Fibroblast of lung (primary cell): ENCODE data around the gene ABCA2. TPM values are rescaled to one million over a fixed set of nuclear protein-coding genes. Genes with fewer than 3 reads are reported as not detected.

Experiments used
- DNase-seq, 2 donors: peaks; one replicate each; pipeline versions ENCODE4 v3.0.0 to v3.0.0-alpha.2; 2010; ENCODE audit warnings: low read depth in 2 of 2
- H2AFZ ChIP-seq: 2 replicates; pipeline ENCODE4 v1.5.1; 2012; ENCODE audit warnings: low read length, control low read depth, inconsistent platforms
- H3K27ac ChIP-seq: 2 replicates; pipeline ENCODE4 v1.5.1; 2011; ENCODE audit warnings: low read length, control low read depth; ENCODE audit not compliant: insufficient read depth
- H3K27me3 ChIP-seq: 2 replicates; pipeline ENCODE4 v1.5.1; 2011; ENCODE audit warnings: mild to moderate bottlenecking, low read length; ENCODE audit not compliant: control insufficient read depth, insufficient read depth
- H3K36me3 ChIP-seq: 2 replicates; pipeline ENCODE4 v1.5.1; 2011; ENCODE audit warnings: low read length; ENCODE audit not compliant: control insufficient read depth, insufficient read depth
- H3K4me1 ChIP-seq: 2 replicates; pipeline ENCODE4 v1.5.1; 2011; ENCODE audit warnings: low read length; ENCODE audit not compliant: control insufficient read depth, insufficient read depth; ENCODE audit errors: extremely low read depth
- H3K4me2 ChIP-seq: 2 replicates; pipeline ENCODE4 v1.5.1; 2011; ENCODE audit warnings: low read length, control low read depth; ENCODE audit not compliant: insufficient read depth; ENCODE audit errors: extremely low read depth
- H3K4me3 ChIP-seq, 4 experiments: fragments of 200-600 bp in 1 of 4; sonication (generic) in 1 of 4; replicated peaks in 1 of 4; 2 replicates each; pipeline ENCODE4 v1.5.1; 2011 to 2016; ENCODE audit warnings: low read length in 4 of 4, low read depth in 3 of 4, mild to moderate bottlenecking in 3 of 4, control low read depth in 2 of 4, inconsistent platforms in 1 of 4, mixed read lengths in 1 of 4; ENCODE audit not compliant: insufficient read depth in 1 of 4; ENCODE audit errors: control extremely low read depth in 1 of 4
- H3K79me2 ChIP-seq: 2 replicates; pipeline ENCODE4 v1.5.1; 2012; ENCODE audit warnings: mild to moderate bottlenecking, low read length, inconsistent platforms; ENCODE audit not compliant: control insufficient read depth, insufficient read depth
- H3K9ac ChIP-seq: 2 replicates; pipeline ENCODE4 v1.5.1; 2011; ENCODE audit warnings: mild to moderate bottlenecking, low read length, control low read depth; ENCODE audit not compliant: insufficient read depth
- H3K9me3 ChIP-seq: 2 replicates; pipeline ENCODE4 v1.5.1; 2012; ENCODE audit warnings: low read depth, low read length; ENCODE audit not compliant: control insufficient read depth, insufficient read depth
- H4K20me1 ChIP-seq: 2 replicates; pipeline ENCODE4 v1.5.1; 2011; ENCODE audit warnings: low read length; ENCODE audit not compliant: control insufficient read depth, insufficient read depth; ENCODE audit errors: extremely low read depth
- EZH2 ChIP-seq: IDR thresholded peaks from 2 replicates; pipeline ENCODE4 v1.5.1; 2012; ENCODE audit warnings: low read length, control low read depth, mild to moderate bottlenecking; ENCODE audit errors: missing control alignments
- polyA plus RNA-seq, 2 donors: library from polyadenylated mRNA; depleted of rRNA in 1 of 2; stranded (reverse) in 1 of 2; unstranded in 1 of 2; fragments of >200 nt; gene quantifications; 2 replicates each; pipeline ENCODE4 v1.2.1, GENCODE V29; 2011 to 2012; ENCODE audit warnings: missing spikeins in 1 of 2
- total RNA-seq: library from RNA; depleted of rRNA; stranded (reverse); fragments of >200 nt; gene quantifications from 2 replicates; pipeline ENCODE4 v1.2.1, GENCODE V29; 2014
- TF ChIP-seq, protein P1 (sequence below), 2 donors: IDR thresholded peaks in 1 of 2; conservative IDR thresholded peaks in 1 of 2; 1 replicate in 1 of 2; 2 replicates in 1 of 2; pipeline ENCODE4 v1.5.1; 2011 to 2012; ENCODE audit warnings: low read length in 2 of 2, control low read depth in 1 of 2, inconsistent platforms in 1 of 2, low read depth in 1 of 2, mild to moderate bottlenecking in 1 of 2

ABCA2 gene
- total and polyA plus RNA-seq, 2 donors (not counting 1 experiment from before 2014, with no cell fraction given) = 8.5 to 21.8 TPM

DNA sequence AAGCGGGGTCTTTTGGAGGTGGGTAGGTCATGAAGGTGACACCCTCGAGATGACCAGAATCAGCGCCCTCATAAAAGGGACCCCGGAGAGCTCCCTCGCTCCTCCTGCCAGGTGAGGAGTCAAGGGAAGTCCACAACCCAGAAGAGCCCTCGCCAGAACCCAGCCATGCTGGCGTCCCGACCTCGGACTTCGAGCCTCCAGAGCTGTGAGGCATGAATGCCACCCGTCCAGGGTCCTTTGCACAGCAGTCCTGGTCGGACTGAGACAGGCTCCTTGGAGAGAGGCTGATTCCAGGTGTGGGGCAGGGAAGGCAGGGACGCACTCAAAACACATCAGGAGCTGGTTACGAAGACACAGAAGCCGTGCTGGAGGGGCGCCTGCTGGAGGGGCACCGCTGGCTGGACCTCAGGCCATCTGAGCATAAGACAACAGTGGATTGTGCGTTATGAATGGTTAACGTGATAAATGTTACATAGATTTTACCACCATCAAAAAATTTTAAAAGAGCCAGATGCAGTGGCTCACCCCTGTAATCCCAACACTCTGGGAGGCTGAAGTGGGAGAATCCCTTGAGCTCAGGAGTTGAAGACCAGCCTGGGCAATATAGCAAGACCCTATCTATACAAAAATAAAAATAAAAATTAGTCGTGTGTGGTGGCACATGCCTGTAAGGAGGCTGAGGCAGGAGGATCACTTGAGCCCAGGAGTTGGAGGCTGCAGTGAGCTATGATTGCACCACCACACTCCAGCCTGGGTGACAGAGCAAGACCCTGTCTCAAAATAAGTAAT, 26.0 kb downstream of the ABCA2 start:
- Histone ChIP-seq H3K36me3 (no peaks in the 10 kb centered on the region), H2AFZ (no peak overlapping the region), H3K79me2 (no peaks in the 10 kb centered on the region), H3K4me2 (no peak overlapping the region), H4K20me1 (no peaks in the 10 kb centered on the region), H3K4me1 (peaks cover 16% of the 10 kb centered on the region), H3K9ac (no peak overlapping the region), H3K9me3 (no peaks in the 10 kb centered on the region), H3K27me3 (no peaks in the 10 kb centered on the region), H3K4me3 (no peak overlapping the region), H3K27ac (no peak overlapping the region)
- TF ChIP-seq EZH2 = no peak
- TF ChIP-seq, protein P1, sequence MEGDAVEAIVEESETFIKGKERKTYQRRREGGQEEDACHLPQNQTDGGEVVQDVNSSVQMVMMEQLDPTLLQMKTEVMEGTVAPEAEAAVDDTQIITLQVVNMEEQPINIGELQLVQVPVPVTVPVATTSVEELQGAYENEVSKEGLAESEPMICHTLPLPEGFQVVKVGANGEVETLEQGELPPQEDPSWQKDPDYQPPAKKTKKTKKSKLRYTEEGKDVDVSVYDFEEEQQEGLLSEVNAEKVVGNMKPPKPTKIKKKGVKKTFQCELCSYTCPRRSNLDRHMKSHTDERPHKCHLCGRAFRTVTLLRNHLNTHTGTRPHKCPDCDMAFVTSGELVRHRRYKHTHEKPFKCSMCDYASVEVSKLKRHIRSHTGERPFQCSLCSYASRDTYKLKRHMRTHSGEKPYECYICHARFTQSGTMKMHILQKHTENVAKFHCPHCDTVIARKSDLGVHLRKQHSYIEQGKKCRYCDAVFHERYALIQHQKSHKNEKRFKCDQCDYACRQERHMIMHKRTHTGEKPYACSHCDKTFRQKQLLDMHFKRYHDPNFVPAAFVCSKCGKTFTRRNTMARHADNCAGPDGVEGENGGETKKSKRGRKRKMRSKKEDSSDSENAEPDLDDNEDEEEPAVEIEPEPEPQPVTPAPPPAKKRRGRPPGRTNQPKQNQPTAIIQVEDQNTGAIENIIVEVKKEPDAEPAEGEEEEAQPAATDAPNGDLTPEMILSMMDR (conservative IDR thresholded peaks at IDR 0.05 in 1 of 2, IDR thresholded peaks at IDR 0.05 in 1 of 2; ENCODE audit: low read depth in 1 of 2, low read length in 2 of 2) = no peak
- DNase-seq = no peak

DNA sequence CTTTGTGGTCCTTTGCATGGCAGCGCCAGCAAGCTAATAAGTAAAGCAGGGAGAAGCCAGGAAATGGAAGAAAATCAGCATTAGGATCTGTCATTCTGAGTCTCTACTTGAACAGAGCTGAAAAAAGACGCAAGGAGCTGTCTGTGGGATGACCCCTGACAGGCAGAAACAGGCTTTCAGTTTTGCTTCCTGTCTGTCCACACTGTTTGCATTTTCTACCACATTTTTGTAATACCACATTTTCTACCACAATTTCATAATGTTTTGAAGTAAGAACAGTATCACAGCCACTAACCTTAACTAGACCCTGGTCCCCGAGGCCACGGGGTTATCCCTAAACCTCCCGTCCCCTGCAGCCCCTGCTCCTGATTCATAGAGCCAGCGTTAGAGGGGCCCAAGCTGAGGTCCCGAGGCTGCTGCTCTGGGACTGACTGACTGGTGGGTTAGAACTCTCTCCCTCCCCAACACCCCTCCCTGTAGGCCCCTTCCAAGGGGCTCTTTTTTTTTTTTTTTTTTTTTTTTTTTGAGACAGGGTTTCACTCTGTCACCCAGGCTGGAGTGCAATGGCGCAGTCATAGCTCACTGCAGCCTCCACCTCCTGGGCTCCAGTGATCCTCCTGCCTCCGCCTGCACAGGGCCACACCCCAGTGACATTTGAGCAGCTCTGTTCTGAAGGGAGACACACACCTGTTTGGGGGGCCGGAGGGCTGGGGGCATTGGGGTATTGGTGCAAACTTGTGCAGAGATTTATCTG, 27.7 kb downstream of the ABCA2 start:
- Histone ChIP-seq H3K9ac (no peak overlapping the region), H3K79me2 (no peaks in the 10 kb centered on the region), H3K27ac (no peak overlapping the region), H4K20me1 (no peaks in the 10 kb centered on the region), H3K4me3 (no peak overlapping the region), H3K4me2 (peak overlapping the region; percentile 7), H3K36me3 (no peaks in the 10 kb centered on the region), H3K27me3 (no peaks in the 10 kb centered on the region), H3K9me3 (no peaks in the 10 kb centered on the region), H3K4me1 (peaks cover 13% of the 10 kb centered on the region), H2AFZ (no peak overlapping the region)
- no peak for TF ChIP-seq EZH2
- TF ChIP-seq, protein P1 (conservative IDR thresholded peaks at IDR 0.05 in 1 of 2, IDR thresholded peaks at IDR 0.05 in 1 of 2; ENCODE audit: low read depth in 1 of 2, low read length in 2 of 2) = no peak
- peak; percentile 67 to 68 for DNase-seq

- H3K27me3 ChIP-seq = no peaks in the 10 kb centered on the region
- peak in 1 of 2 donors; percentile 29 for DNase-seq
Observed at GRCh38 chr9:136997830-136998234, 30.2 kb downstream of the ABCA2 start.

More at GRCh38 chr9:136997830-136998234, 30.2 kb downstream of the ABCA2 start:
- Histone ChIP-seq H2AFZ (no peak overlapping the region), H3K79me2 (peaks cover 3% of the 10 kb centered on the region), H3K4me2 (no peak overlapping the region), H3K4me1 (peaks cover 16% of the 10 kb centered on the region), H3K9me3 (no peaks in the 10 kb centered on the region), H3K4me3 (no peak overlapping the region), H3K9ac (no peak overlapping the region), H3K36me3 (peaks cover 2% of the 10 kb centered on the region), H3K27ac (no peak overlapping the region), H4K20me1 (no peaks in the 10 kb centered on the region)
- TF ChIP-seq EZH2 = no peak
- TF ChIP-seq, protein P1 (conservative IDR thresholded peaks at IDR 0.05 in 1 of 2, IDR thresholded peaks at IDR 0.05 in 1 of 2; ENCODE audit: low read depth in 1 of 2, low read length in 2 of 2) = peak in 1 of 2 donors; percentile 7
